Stimulated activated CD4-positive, alpha-beta T cell treated with anti-CD3 and anti-CD28 coated beads, Interleukin-1b, Interleukin-23, amount 100 ng/mL, for 4 hours (primary cell): Measurements from ENCODE around the gene GPR27.

Experiments
- DNase-seq, 2 donors: peaks; one replicate each; pipeline ENCODE4 v3.0.0-alpha.2; 2020; ENCODE audit warnings: low read depth in 2 of 2

The GPR27 gene

GRCh38 chr3:71753701-71754609, at the start of gene GPR27:
Gene GPR27, plus strand, starts transcription at chr3:71753855. Its CDS starts 195 bp downstream, at chr3:71754050.
- peak in 1 of 2 donors; percentile 28 for DNase-seq

- no peak for DNase-seq
Observed at GRCh38 chr3:71704915-71705314, 48.7 kb upstream of the GPR27 start.

GRCh38 chr3:71705681-71706080, 48.0 kb upstream of the GPR27 start:
- DNase-seq, result no peak

GRCh38 chr3:71707595-71707994, 46.1 kb upstream of the GPR27 start:
- DNase-seq, result no peak

GRCh38 chr3:71708476-71709105, 45.1 kb upstream of the GPR27 start:
- DNase-seq, result no peak

GRCh38 chr3:71709908-71710511, 43.6 kb upstream of the GPR27 start:
- DNase-seq, result no peak

GRCh38 chr3:71710906-71711494, 42.7 kb upstream of the GPR27 start:
- no peak for DNase-seq

GRCh38 chr3:71713041-71713440, 40.6 kb upstream of the GPR27 start:
- no peak for DNase-seq

GRCh38 chr3:71714595-71714994, 39.1 kb upstream of the GPR27 start:
- DNase-seq, result no peak

GRCh38 chr3:71718072-71718471, 35.6 kb upstream of the GPR27 start:
- DNase-seq, result no peak

GRCh38 chr3:71721002-71721401, 32.7 kb upstream of the GPR27 start:
- DNase-seq, result no peak

- DNase-seq, result no peak
Observed at GRCh38 chr3:71721651-71722157, 32.0 kb upstream of the GPR27 start.

- DNase-seq, result no peak
Observed at GRCh38 chr3:71722693-71723092, 31.0 kb upstream of the GPR27 start.

- peak in 1 of 2 donors; percentile 43 for DNase-seq
Observed at GRCh38 chr3:71723452-71724170, 30.0 kb upstream of the GPR27 start.

GRCh38 chr3:71724171-71724453, 29.5 kb upstream of the GPR27 start:
- no peak for DNase-seq

- DNase-seq, result peak in 1 of 2 donors; percentile 41
Observed at GRCh38 chr3:71724584-71725270, 28.9 kb upstream of the GPR27 start.

GRCh38 chr3:71725271-71725991, 28.2 kb upstream of the GPR27 start, which contains the start of gene EIF4E3:
Gene EIF4E3, minus strand, starts transcription at chr3:71725402. Its CDS starts 35 bp downstream, at chr3:71725367.
- DNase-seq, result peak in 1 of 2 donors; percentile 47

GRCh38 chr3:71726146-71726545, 27.5 kb upstream of the GPR27 start:
- no peak for DNase-seq

GRCh38 chr3:71728632-71729342, 24.9 kb upstream of the GPR27 start:
- DNase-seq, result no peak

- DNase-seq, result no peak
Observed at GRCh38 chr3:71732637-71733036, 21.0 kb upstream of the GPR27 start.
